ENCODE measurements around the gene SACM1L.
"Not testable (repeated sequence)": the region's sequence is repeated elsewhere in the genome, so short reads cannot be mapped to it uniquely, and the experiment has no call there.

SACM1L gene

GRCh38 chr3:45746165-45746776 lies 57.1 kb downstream of the SACM1L start:
- DNase-seq = no peak

- no peak for DNase-seq
Observed at GRCh38 chr3:45746777-45747622, 57.8 kb downstream of the SACM1L start.

GRCh38 chr3:45748068-45748467 lies 58.9 kb downstream of the SACM1L start:
- no peak for DNase-seq

DNA sequence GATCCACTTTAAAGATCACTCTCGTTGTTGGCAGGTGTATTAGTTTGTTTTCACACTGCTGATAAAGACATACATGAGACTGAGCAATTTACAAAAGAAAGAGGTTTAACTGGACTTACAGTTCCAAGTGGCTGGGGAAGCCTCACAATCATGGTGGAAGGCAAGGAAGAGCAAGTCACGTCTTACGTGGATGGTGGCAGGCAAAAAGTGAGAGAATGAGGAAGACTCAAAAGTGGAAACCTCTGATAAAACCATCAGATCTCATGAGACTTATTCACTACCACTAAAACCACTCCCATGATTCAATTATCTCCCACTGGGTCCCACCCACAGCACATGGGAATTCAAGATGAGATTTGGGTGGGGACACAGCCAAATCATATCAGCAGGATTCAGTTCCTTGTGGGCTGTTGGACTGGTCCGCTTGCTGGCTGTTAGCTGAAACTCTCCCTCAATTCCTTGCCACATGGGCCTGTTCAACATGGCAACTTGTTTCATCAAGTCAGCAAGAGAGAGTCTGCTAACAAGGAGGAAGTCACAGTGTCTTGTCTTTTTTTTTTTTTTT lies 59.9 kb downstream of the SACM1L start:
- not testable (repeated sequence) for DNase-seq

DNA sequence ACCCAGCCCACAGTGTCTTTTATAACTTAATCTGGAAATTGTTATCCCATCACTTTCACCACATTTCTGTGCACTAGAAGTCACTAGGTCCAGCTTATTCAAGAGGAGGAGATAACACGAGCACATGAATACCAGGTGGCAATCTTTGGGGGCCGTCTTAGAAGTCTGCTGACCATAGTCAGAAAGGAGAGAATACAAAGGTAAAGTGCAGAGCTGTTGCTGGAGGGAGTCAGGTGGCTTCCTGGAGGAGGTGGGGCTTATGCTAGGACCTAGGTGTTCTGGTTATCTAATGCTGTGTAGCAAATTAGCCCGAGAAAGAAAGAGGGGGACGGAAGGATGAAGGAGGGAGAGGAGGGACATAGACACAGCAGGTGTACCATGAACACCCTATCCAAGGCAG lies 60.7 kb downstream of the SACM1L start:
- DNase-seq = no peak

DNA sequence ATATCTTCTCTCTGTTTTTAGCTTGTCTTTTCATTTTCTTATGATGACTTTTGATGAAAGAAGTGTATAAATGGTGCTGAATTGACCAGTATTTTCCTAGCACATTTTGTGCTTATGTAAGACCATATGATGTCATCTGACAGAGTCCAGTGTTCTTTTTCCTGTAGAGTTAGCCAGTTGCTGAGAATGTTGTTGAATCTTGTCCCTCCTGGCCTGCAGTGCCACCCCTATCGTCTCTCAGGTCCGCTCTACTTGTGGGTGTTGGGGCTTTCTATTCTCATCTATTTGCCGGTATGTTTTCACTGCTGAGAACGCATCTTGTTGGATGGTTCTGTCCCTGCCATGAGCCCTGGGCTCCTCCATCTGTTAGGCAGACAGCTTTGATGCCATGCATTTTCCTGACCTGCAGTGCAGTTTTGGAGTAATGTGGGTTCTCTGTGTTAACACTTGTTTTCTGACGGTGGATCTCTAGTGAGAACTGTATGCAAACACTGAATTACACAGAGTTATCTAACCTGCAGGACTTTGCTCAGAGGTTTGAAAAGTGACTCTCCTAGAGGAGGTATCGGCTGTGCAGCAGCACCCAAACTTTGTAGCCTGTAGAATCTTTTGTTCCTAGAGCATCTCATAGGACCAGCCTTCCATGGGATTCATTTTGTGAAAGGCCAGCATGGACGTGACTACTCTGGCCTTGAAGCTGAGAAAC lies 62.5 kb downstream of the SACM1L start:
- no peak for DNase-seq

DNA sequence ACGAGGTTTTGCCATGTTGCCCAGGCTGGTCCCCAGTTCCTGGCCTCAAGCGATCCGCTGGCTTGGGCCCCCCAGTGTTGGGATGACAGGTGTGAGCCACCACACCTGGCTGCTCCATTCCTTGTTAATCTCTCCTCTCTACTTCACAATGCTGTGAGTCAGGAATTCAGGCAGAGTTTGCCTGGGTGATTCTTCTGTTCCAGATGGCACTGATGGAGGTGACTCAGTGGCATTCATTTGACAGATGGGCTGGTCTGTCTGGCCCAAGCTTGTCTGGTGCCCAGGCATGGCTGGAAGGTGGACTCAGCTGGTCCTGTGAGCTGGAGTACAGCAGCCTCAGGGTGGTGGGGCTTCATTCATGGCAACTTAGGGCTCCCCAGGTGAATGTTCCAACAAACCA lies 63.9 kb downstream of the SACM1L start:
- DNase-seq = no peak

GRCh38 chr3:45754461-45754860 lies 65.3 kb downstream of the SACM1L start:
- no peak for DNase-seq

- no peak for DNase-seq
Observed at GRCh38 chr3:45756055-45756454, 66.9 kb downstream of the SACM1L start.

DNA sequence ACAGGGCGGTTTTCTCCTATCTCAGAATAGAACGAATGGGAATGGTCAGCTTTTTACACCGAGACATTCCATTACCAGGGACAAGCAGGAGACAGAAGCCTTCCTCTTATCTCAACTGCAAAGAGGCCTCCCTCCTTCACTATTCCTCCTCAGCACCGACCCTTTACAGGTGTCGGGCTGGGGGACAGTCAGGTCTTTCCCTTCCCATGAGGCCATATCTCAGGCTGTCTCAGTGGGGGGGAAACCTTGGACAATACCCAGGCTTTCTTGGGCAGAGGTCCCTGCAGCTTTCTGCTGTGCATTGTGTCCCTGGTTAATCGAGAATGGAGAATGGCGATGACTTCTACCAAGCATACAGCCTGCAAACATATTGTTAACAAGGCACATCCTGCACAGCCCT lies 67.9 kb downstream of the SACM1L start:
- DNase-seq = not testable (repeated sequence)

GRCh38 chr3:45758871-45759270 lies 69.7 kb downstream of the SACM1L start:
- DNase-seq = no peak

- DNase-seq = no peak
Observed at GRCh38 chr3:45759851-45760250, 70.7 kb downstream of the SACM1L start.

DNA sequence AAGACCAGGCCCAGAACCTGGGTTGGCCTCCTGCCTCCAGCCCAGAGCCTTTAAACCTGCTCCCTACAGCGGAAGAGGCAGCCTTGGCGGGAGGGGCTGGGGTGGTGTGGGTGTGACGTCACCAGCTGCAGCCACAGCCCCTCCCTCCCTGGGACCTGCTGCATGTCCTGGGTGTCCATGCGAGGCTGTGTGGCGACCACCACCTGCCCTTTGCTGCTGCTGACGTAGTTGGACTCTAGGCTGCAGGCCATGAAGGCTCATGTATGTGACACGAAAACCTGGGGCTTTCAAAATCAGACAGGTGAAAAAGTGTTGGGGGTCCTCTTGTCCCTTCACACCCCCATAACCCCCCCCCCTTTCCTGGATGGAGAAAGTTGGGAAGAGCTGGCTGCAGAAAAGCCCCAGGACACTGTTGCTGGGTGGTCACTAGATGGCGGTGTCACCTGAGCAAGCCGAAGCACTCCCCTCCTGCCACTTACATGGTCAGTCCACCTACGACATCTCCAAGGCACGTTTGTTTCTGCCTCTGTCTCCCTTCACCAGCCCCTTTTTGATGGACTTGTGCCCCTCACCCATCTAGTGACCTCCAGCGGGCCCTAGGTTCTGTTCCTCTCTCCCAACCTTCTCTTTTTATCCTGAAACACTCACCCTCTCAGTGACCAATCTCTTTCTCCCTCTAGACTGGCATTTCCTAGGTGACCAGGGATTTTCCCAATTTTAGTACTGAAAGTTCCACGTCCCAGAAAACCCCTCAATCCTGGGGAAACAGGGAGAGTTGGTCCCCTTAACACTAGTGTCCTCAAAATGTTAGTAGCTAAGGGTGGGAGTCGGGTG lies 71.9 kb downstream of the SACM1L start:
- DNase-seq = peak; percentile 62

- no peak for DNase-seq
Observed at GRCh38 chr3:45761831-45762230, 72.6 kb downstream of the SACM1L start.

- DNase-seq = no peak
Observed at GRCh38 chr3:45762647-45763302, 73.6 kb downstream of the SACM1L start.

DNA sequence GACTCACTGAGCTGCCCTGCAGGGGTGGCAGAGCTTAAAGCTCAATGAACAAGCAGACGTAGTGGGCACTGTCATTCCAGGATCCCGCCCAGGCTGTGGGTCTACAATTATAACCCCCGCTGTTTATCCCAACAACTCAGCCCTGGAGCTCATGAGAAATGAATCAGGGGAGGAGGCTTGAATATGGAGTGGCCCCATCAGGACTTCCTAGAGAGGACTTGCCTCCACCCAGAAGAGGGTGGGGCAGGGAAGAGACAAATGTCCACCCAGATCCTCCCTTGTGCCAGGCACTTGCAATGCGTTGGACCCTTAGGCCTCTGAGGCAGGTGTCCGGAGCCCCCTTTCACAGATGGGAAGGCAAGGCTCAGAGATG lies 74.1 kb downstream of the SACM1L start:
- no peak for DNase-seq

DNA sequence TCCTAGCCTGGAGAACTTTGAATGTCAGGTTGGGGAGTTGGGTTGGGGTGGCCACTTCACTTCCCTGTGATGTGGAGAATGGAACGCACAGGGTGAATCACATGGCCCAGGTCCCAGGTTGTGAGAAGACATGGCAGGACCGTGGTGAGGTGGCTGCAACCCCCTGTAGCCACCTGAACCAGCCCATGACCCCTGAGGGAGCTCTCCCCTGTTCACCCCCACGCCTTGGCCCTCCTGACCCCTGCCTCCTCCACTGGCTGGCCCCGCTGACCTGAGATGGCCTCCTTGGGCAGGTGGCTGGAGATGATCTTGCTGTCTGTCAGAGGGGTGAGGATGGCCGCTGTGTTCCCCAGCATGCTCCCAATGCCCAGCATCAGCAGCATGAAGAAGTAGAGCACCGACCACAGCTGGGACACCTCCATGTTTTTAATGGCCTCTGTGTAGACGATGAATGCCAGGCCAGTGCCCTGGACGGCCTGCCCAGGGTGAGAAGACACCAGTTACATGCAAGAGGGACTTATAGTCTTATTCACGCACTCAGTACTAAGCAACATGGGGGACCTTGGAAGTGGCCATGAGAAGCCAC lies 76.2 kb downstream of the SACM1L start:
- DNase-seq = no peak

DNA sequence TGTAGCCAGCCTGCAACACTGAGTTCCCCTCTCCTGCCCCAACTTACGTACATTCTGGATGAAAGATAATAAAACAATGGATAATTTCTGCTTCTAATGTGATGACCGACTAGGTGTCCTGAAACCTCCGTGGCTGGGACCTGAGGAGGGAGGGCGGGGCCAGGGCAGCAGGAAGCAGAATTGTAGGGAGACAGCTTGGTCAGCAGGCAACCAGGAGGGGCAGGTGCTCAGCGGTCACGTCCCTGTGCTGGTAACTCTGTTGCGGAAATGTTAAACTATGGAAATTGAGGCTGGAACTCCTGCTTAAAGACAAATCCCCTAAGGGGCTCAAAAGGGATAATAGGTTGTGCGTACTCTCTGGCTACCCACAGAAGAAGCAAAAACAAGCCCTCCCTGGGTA lies 76.8 kb downstream of the SACM1L start:
- DNase-seq = no peak

GRCh38 chr3:45771166-45771775 lies 82.1 kb downstream of the SACM1L start:
- no peak for DNase-seq

GRCh38 chr3:45771831-45772230 lies 82.6 kb downstream of the SACM1L start:
- no peak for DNase-seq

- no peak for DNase-seq
Observed at GRCh38 chr3:45772341-45773035, 83.3 kb downstream of the SACM1L start.
